ENCODE results near the gene C19orf53.

The C19orf53 gene

GRCh38 chr19:13826652-13827235 is 52.5 kb downstream of the C19orf53 start:
- no peak for DNase-seq (ENCODE audit: low read depth in 2 of 2)

- DNase-seq (ENCODE audit: low read depth in 2 of 2): no peak
Measured at GRCh38 chr19:13827656-13828055, 53.4 kb downstream of the C19orf53 start.
